Measurements from ENCODE around the gene DGKE.

GRCh38 chr17:56896217-56896967 lies 62.4 kb downstream of the DGKE start:
- TF ChIP-seq ZNF19 (tag by site-specific recombination; IDR thresholded peaks at IDR 0.05; ENCODE audit: low read depth) (no peak), ZNF274 (IDR thresholded peaks at IDR 0.05; ENCODE audit: low read length) (no peak), ZNF274 (tag by site-specific recombination; IDR thresholded peaks at IDR 0.05; ENCODE audit: borderline replicate concordance) (no peak), ATF2 (tag by site-specific recombination; IDR thresholded peaks at IDR 0.05; ENCODE audit: low read depth) (no peak), AEBP2 (tag by site-specific recombination; IDR thresholded peaks at IDR 0.05; ENCODE audit: borderline replicate concordance) (no peak), TSHZ1 (tag by site-specific recombination; IDR thresholded peaks at IDR 0.05; ENCODE audit: borderline replicate concordance) (no peak), CTCF (tag by site-specific recombination; IDR thresholded peaks at IDR 0.05) (no peak), ZNF223 (tag by site-specific recombination; IDR thresholded peaks at IDR 0.05) (no peak), KLF8 (tag by site-specific recombination; IDR thresholded peaks at IDR 0.05) (no peak), ZNF518A (tag by site-specific recombination; conservative IDR thresholded peaks at IDR 0.05; ENCODE audit: low read depth) (no peak)

All from HEK293 (cell line).